ENCODE measurements around the gene POLR3GL.

DNA sequence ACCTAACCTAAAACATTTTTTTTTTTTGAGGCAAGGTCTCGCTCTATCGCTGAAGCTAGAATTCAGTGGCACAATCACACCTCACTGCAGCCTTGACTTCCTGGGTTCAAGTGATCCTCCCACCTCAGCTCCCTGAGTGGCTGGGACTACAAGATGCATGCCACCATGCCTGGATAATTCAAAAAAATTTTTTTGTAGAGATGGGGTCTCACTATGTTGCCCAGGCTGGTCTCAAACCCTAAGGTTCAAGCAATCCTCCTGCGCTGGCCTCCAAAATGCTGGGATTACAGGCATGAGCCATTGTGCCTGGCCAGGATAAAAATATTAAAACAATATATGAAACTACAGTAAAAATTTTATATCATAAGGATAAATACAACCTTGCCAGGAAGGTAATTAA lies 11.6 kb upstream of the POLR3GL start:
- TF ChIP-seq CTCF (IDR thresholded peaks at IDR 0.05) (no peak), EP300 (IDR thresholded peaks at IDR 0.05) (no peak), POLR2AphosphoS5 (IDR thresholded peaks at IDR 0.05) (no peak), POLR2A (IDR thresholded peaks at IDR 0.05) (no peak)

All from gastroesophageal sphincter (tissue), 3 donors.